Pancreas (tissue), 10 donors: ENCODE measurements around the gene ZFP90. TPM values are rescaled to one million over a fixed set of nuclear protein-coding genes. Genes with fewer than 3 reads are reported as not detected.

Experiments
- ATAC-seq, 4 donors: fragments of 200-7000 bp; cut with Tn5 transposase; one replicate each; pipeline versions ENCODE4 v1.8.0 to v1.9.1; 2020; ENCODE audit warnings: mild to moderate bottlenecking in 4 of 4, moderate library complexity in 4 of 4
- DNase-seq, 6 donors: peaks; one replicate each; pipeline ENCODE4 v3.0.0-alpha.2; 2020
- FAIRE-seq: peaks from 2 replicates; lab custom pipeline; 2012; peaks lifted over from hg19 to GRCh38; lab: Jason Lieb, UNC
- H3K27ac ChIP-seq, 4 donors: fragments of 200-600 bp; sonication (generic); 1 replicate in 3 of 4; 2 replicates in 1 of 4; pipeline versions ENCODE4 v1.5.0 to v1.8.0; 2020
- H3K27me3 ChIP-seq, 4 donors: fragments of 200-600 bp; one replicate each; pipeline ENCODE4 v1.8.0; 2021
- H3K36me3 ChIP-seq, 3 donors: fragments of 200-600 bp; sonication (generic) in 1 of 3; one replicate each; pipeline versions ENCODE4 v1.5.0 to v1.8.0; 2020 to 2021
- H3K4me1 ChIP-seq, 3 donors: fragments of 200-600 bp; one replicate each; pipeline ENCODE4 v1.8.0; 2021
- H3K4me3 ChIP-seq, 4 donors: fragments of 200-600 bp; sonication (generic) in 2 of 4; one replicate each; pipeline versions ENCODE4 v1.5.0 to v1.8.0; 2020 to 2021
- H3K9me3 ChIP-seq, 4 donors: fragments of 200-600 bp; one replicate each; pipeline ENCODE4 v1.8.0; 2021
- CTCF ChIP-seq, 4 donors: fragments of 200-600 bp; sonication (generic) in 3 of 4; IDR thresholded peaks; one replicate each; pipeline versions ENCODE4 v1.5.0 to v1.8.0; 2021; ENCODE audit warnings: antibody characterized with exemption in 4 of 4
- WGBS, 2 donors: extraction: QIAGEN DNeasy Blood & Tissue Kit; methylation state at CpG; one replicate each; pipeline ENCODE4 v1.1.7; 2013; 5-methylcytosine and 5-hydroxymethylcytosine counted together
- intact Hi-C, 3 donors: fragments of 100-400 bp; cut with DNase I; formaldehyde crosslinking; loops; one replicate each; pipeline versions ENCODE4 v1.11.1 to v1.14.2; 2022
- polyA plus RNA-seq, 2 donors: library from polyadenylated mRNA; stranded (reverse); fragments of 200-250 nt; gene quantifications; one replicate each; pipeline ENCODE4 v1.2.3, GENCODE V29; 2013
- total RNA-seq, 6 donors: library from RNA; stranded (reverse); fragmentation: NEBNext Ultra II Directional in 4 of 6; extraction: Animal tissue kit (Norgen Biotek cat#: 25700) in 4 of 6; gene quantifications; one replicate each; pipeline versions ENCODE4 v1.2.1 to v1.2.4, GENCODE V29; 2021 to 2023
- donor health status: healthy with polysubstance abuse.
- donor health status: DM: no; HTN: no; CAD: no; lungs with moderate emphysema.
- donor health status: DM: no; HTN: no; CAD: no.
- donor health status: control.
- donor health status: control.
- donor health status: Bipolar disorder and iron deficiency.
- donor health status: DM: yes; HTN: yes; CAD: no.
- donor health status: DM: no; HTN: no; CAD: no.
- donor health status: DM: no; HTN: no; CAD: no.
- donor health status: DM: yes; HTN: yes; CAD: no.

ZFP90 gene
- total and polyA plus RNA-seq, 8 donors, result 5.4 to 15.3 (median 9.1) TPM

- no peaks in the 10 kb centered on the region for H3K9me3 ChIP-seq
- intact Hi-C loops, result no loop called here
- FAIRE-seq (no peak), ATAC-seq (no peak), DNase-seq (no peak)
- H3K27ac ChIP-seq, result no peak overlapping the region
- TF ChIP-seq CTCF (IDR thresholded peaks at IDR 0.05), result no peak
- no peaks in the 10 kb centered on the region for H3K36me3 ChIP-seq
- no peaks in the 10 kb centered on the region for H3K27me3 ChIP-seq
- WGBS, 2 donors, result 72 to 78% methylated on average over 10 of the region's 10 CpGs
- no peak overlapping the region for H3K4me3 ChIP-seq
- H3K4me1 ChIP-seq, result peaks cover 0 to 4% (median 4%) of the 10 kb centered on the region in 3 donors
Measured at GRCh38 chr16:68524069-68524820, 14.8 kb upstream of the ZFP90 start.

- intact Hi-C loops, result no loop called here
- DNase-seq (no peak), FAIRE-seq (no peak)
Measured at GRCh38 chr16:68526143-68526781, 12.8 kb upstream of the ZFP90 start.

GRCh38 chr16:68526782-68527145 lies 12.3 kb upstream of the ZFP90 start:
- H3K27me3 ChIP-seq, result no peaks in the 10 kb centered on the region
- no peak overlapping the region for H3K27ac ChIP-seq
- peaks cover 0 to 15% (median 4%) of the 10 kb centered on the region in 3 donors for H3K4me1 ChIP-seq
- FAIRE-seq (no peak), ATAC-seq (no peak), DNase-seq (no peak)
- 88 to 91% methylated on average over 29 of the region's 29 CpGs for WGBS, 2 donors
- H3K36me3 ChIP-seq, result no peaks in the 10 kb centered on the region
- no peaks in the 10 kb centered on the region for H3K9me3 ChIP-seq
- no peak for TF ChIP-seq CTCF (IDR thresholded peaks at IDR 0.05)
- no peak overlapping the region for H3K4me3 ChIP-seq
- intact Hi-C loops, result no loop called here

More at GRCh38 chr16:68526143-68526781, 12.8 kb upstream of the ZFP90 start:
- Histone ChIP-seq H3K4me3 (no peak overlapping the region), H3K4me1 (peaks cover 0 to 15% (median 4%) of the 10 kb centered on the region in 3 donors), H3K27me3 (no peaks in the 10 kb centered on the region), H3K36me3 (no peaks in the 10 kb centered on the region), H3K27ac (no peak overlapping the region), H3K9me3 (no peaks in the 10 kb centered on the region)
- WGBS, 2 donors, result 68 to 77% methylated on average over 9 to 17 of the region's 17 CpGs
- no peak for TF ChIP-seq CTCF (IDR thresholded peaks at IDR 0.05)
- ATAC-seq, result no peak

- H3K27ac ChIP-seq, result no peak overlapping the region
- H3K27me3 ChIP-seq, result no peaks in the 10 kb centered on the region
- intact Hi-C loops, result no loop called here
- TF ChIP-seq CTCF (IDR thresholded peaks at IDR 0.05), result no peak
- H3K36me3 ChIP-seq, result no peaks in the 10 kb centered on the region
- WGBS, 2 donors, result 45 to 67% methylated on average over 2 of the region's 2 CpGs
- H3K9me3 ChIP-seq, result no peaks in the 10 kb centered on the region
- DNase-seq (no peak), ATAC-seq (no peak), FAIRE-seq (no peak)
- H3K4me1 ChIP-seq, result peaks cover 0 to 15% (median 4%) of the 10 kb centered on the region in 3 donors
- no peak overlapping the region for H3K4me3 ChIP-seq
Measured at GRCh38 chr16:68528233-68528632, 10.9 kb upstream of the ZFP90 start.
